Stimulated activated CD4-positive, alpha-beta T cell treated with anti-CD3 and anti-CD28 coated beads, Interleukin-12 subunit alpha, Interleukin-12 subunit beta, amount 100 ng/mL, for 48 hours (primary cell): ENCODE measurements around the gene NPFFR1.

Experiments
- DNase-seq, 3 donors: peaks; one replicate each; pipeline ENCODE4 v3.0.0-alpha.2; 2020; ENCODE audit warnings: low read depth in 2 of 3, low spot score in 1 of 3

The NPFFR1 gene

GRCh38 chr10:70283445-70284399 is at the start of gene NPFFR1:
TSS of gene NPFFR1 (minus strand) at chr10:70284004. CDS start at chr10:70283676, 328 bp downstream.
- DNase-seq = no peak

GRCh38 chr10:70333268-70333667 is 49.5 kb upstream of the NPFFR1 start:
- no peak for DNase-seq

- no peak for DNase-seq
Observed at GRCh38 chr10:70331486-70332268, 47.9 kb upstream of the NPFFR1 start.

- no peak for DNase-seq
Observed at GRCh38 chr10:70331160-70331485, 47.3 kb upstream of the NPFFR1 start.

- no peak for DNase-seq
Observed at GRCh38 chr10:70330671-70331070, 46.9 kb upstream of the NPFFR1 start.

GRCh38 chr10:70328967-70329366 is 45.2 kb upstream of the NPFFR1 start:
- no peak for DNase-seq

- no peak for DNase-seq
Observed at GRCh38 chr10:70328018-70328417, 44.2 kb upstream of the NPFFR1 start.

GRCh38 chr10:70324951-70325781 is 41.4 kb upstream of the NPFFR1 start:
- DNase-seq = no peak

GRCh38 chr10:70324339-70324861 is 40.6 kb upstream of the NPFFR1 start:
- DNase-seq = no peak

- no peak for DNase-seq
Observed at GRCh38 chr10:70323697-70324338, 40.0 kb upstream of the NPFFR1 start.

- no peak for DNase-seq
Observed at GRCh38 chr10:70323138-70323696, 39.4 kb upstream of the NPFFR1 start.

GRCh38 chr10:70321897-70322890 is 38.4 kb upstream of the NPFFR1 start:
- DNase-seq = no peak

GRCh38 chr10:70321233-70321632 is 37.4 kb upstream of the NPFFR1 start:
- DNase-seq = no peak

- DNase-seq = no peak
Observed at GRCh38 chr10:70320751-70321150, 36.9 kb upstream of the NPFFR1 start.

- DNase-seq = no peak
Observed at GRCh38 chr10:70319824-70320223, 36.0 kb upstream of the NPFFR1 start.

GRCh38 chr10:70319183-70319582 is 35.4 kb upstream of the NPFFR1 start:
- no peak for DNase-seq

GRCh38 chr10:70317943-70318318 is 34.1 kb upstream of the NPFFR1 start:
- DNase-seq = no peak

- no peak for DNase-seq
Observed at GRCh38 chr10:70317272-70317942, 33.6 kb upstream of the NPFFR1 start.

- no peak for DNase-seq
Observed at GRCh38 chr10:70315815-70316214, 32.0 kb upstream of the NPFFR1 start.
